Immature natural killer cell (primary cell): Measurements from ENCODE around the gene NDUFA7. TPM values are rescaled to one million over a fixed set of nuclear protein-coding genes. Genes with fewer than 3 reads are reported as not detected.
"Not testable (repeated sequence)": the region's sequence is repeated elsewhere in the genome, so short reads cannot be mapped to it uniquely, and the experiment has no call there.

Experiments
- DNase-seq, 3 donors: peaks; one replicate each; pipeline ENCODE4 v3.0.0; 2022; ENCODE audit warnings: mixed read lengths in 1 of 3
- H3K27ac Mint-ChIP-seq, 6 donors: one replicate each; pipeline ENCODE4 v1.8.0; 2020; ENCODE audit warnings: mixed read lengths in 6 of 6, mild to moderate bottlenecking in 5 of 6, inconsistent platforms in 4 of 6, moderate library complexity in 3 of 6
- H3K27me3 Mint-ChIP-seq, 3 donors: one replicate each; pipeline ENCODE4 v1.8.0; 2020 to 2021; ENCODE audit warnings: low read depth in 3 of 3, mild to moderate bottlenecking in 3 of 3, mixed read lengths in 3 of 3, moderate library complexity in 3 of 3, inconsistent platforms in 1 of 3
- H3K36me3 Mint-ChIP-seq, 3 donors: one replicate each; pipeline ENCODE4 v1.8.0; 2020; ENCODE audit warnings: mixed read lengths in 3 of 3, inconsistent platforms in 2 of 3, mild to moderate bottlenecking in 2 of 3
- H3K4me1 Mint-ChIP-seq, 2 donors: one replicate each; pipeline ENCODE4 v1.8.0; 2020; ENCODE audit warnings: inconsistent platforms in 2 of 2, mild to moderate bottlenecking in 2 of 2, mixed read lengths in 2 of 2, moderate library complexity in 1 of 2
- H3K4me3 Mint-ChIP-seq, 5 donors: one replicate each; pipeline ENCODE4 v1.8.0; 2020; ENCODE audit warnings: mild to moderate bottlenecking in 5 of 5, mixed read lengths in 5 of 5, inconsistent platforms in 3 of 5, moderate library complexity in 3 of 5
- H3K9me3 Mint-ChIP-seq, 6 donors: one replicate each; pipeline ENCODE4 v1.8.0; 2020; ENCODE audit warnings: mild to moderate bottlenecking in 6 of 6, mixed read lengths in 6 of 6, inconsistent platforms in 4 of 6, moderate library complexity in 3 of 6
- polyA plus RNA-seq, 3 donors: library from polyadenylated mRNA; unstranded; fragments of 300-500 nt; fragmentation: Illumina TruSeq; gene quantifications; one replicate each; pipeline ENCODE4 v1.2.3, GENCODE V29; 2021

NDUFA7 gene
- polyA plus RNA-seq, 3 donors from 2014 or later, result 95.2 to 173 (median 132) TPM

- DNase-seq, result no peak
- Mint-ChIP-seq H3K9me3 (no peaks in the 10 kb centered on the region), H3K4me1 (peaks cover 35 to 37% of the 10 kb centered on the region in 2 donors), H3K4me3 (peak overlapping the region; percentile 92 to 99 (median 97)), H3K27me3 (peaks cover 3 to 7% (median 4%) of the 10 kb centered on the region in 3 donors), H3K27ac (peak overlapping the region; percentile 98 to 99 (median 98)), H3K36me3 (peaks cover 0 to 1% (median 0%) of the 10 kb centered on the region in 3 donors)
Measured at GRCh38 chr19:8320564-8321066, 560 bp downstream of the NDUFA7 start.

DNA sequence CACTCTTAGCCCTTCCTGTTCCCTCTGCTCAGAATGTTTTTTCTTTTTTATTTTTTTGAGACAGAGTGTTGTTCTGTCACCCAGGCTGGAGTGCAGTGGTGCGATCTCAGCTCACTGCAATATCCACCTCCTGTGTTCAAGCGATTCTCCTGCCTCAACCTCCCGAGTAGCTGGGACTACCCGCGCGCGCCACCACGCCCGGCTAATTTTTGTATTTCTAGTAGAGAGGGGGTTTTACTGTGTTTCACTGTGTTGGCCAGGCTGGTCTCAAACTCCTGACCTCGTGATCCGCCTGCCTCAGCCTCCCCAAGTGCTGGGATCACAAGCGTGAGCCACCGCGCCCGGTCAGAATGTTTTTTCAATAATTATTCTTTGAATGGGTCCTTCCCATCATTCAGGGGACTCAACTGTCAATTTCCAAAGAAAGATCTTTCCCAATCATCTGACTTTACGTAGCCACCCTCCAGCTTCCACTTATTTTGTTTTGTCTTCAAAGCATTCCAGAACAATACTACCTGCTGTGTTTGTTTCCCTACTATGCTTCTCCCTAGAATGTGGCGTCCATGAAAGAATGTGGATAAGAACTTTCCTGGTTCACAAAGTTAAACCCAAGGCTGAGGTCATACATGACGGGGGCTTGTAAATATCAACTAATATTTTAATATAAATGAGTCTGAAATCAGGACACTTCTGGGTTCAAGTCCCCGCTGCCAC is 1.2 kb downstream of the NDUFA7 start:
- Mint-ChIP-seq H3K27ac (peak overlapping the region; percentile 98 to 99 (median 98)), H3K4me1 (peaks cover 35 to 37% of the 10 kb centered on the region in 2 donors), H3K27me3 (peaks cover 3 to 7% (median 4%) of the 10 kb centered on the region in 3 donors), H3K9me3 (no peaks in the 10 kb centered on the region), H3K36me3 (peaks cover 0 to 6% (median 0%) of the 10 kb centered on the region in 3 donors), H3K4me3 (peak overlapping the region; percentile 92 to 99 (median 97))
- DNase-seq, result no peak

- H3K4me1 Mint-ChIP-seq, result peaks cover 33 to 37% of the 10 kb centered on the region in 2 donors
- not testable (repeated sequence) for H3K27me3 Mint-ChIP-seq, DNase-seq, H3K9me3 Mint-ChIP-seq, H3K36me3 Mint-ChIP-seq
- peak overlapping the region in 2 of 5 donors; percentile 12 to 25 for H3K4me3 Mint-ChIP-seq
- H3K27ac Mint-ChIP-seq, result peak overlapping the region in 1 of 6 donors; percentile 31
Measured at GRCh38 chr19:8318835-8319234, 2.3 kb downstream of the NDUFA7 start.

DNA sequence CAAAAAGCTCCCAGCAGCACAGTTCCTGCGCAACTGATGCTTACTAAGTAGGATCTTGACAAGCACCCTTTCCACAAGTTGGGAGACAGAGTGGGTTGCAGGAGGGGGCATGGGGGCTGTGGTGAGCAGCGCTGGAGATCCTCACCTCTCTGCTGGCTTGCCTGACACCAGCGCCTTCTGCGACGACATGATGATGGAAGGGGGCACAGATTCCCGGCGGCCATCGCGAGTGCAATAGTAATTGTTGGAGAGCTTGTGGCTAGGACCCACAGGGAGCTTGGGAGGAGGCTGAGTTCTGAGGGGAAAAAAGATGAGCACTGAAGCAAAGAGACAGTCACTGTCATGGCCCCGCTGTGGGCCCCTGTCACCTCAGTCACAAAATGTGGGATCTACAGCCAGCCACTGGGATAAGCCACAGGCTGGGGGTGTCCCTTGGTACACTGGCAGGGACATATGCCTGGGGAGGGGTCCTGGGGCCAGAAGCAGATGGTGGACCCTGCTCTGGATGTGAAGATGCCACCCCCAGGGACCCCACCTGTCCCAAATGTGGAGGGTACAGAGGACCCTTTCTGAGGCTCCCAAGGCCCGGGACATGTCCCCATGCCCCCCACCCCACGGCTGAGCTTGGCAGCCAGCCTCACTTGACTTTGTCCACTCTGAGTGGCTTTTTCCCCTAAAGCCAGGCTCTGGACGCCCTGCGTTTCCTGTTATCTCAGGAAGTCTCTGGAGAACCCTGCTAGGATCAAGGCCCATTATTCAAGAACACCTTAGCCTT is 4.6 kb downstream of the NDUFA7 start:
- H3K36me3 Mint-ChIP-seq, result peaks cover 0 to 6% (median 0%) of the 10 kb centered on the region in 3 donors
- no peak for DNase-seq
- no peak overlapping the region for H3K27ac Mint-ChIP-seq
- H3K4me3 Mint-ChIP-seq, result no peak overlapping the region
- H3K27me3 Mint-ChIP-seq, result peaks cover 3 to 5% (median 4%) of the 10 kb centered on the region in 3 donors
- peaks cover 15 to 21% of the 10 kb centered on the region in 2 donors for H3K4me1 Mint-ChIP-seq
- no peaks in the 10 kb centered on the region for H3K9me3 Mint-ChIP-seq

- H3K4me3 Mint-ChIP-seq, H3K36me3 Mint-ChIP-seq, H3K9me3 Mint-ChIP-seq, H3K4me1 Mint-ChIP-seq, DNase-seq, H3K27me3 Mint-ChIP-seq: not testable (repeated sequence)
- peak overlapping the region in 1 of 6 donors; percentile 34 for H3K27ac Mint-ChIP-seq
Measured at GRCh38 chr19:8314981-8315640, 6.1 kb downstream of the NDUFA7 start.

GRCh38 chr19:8311461-8312260 is 9.5 kb downstream of the NDUFA7 start:
- Mint-ChIP-seq H3K27ac (peak overlapping the region in 1 of 6 donors; percentile 28), H3K9me3 (no peaks in the 10 kb centered on the region), H3K4me1 (peaks cover 26 to 29% of the 10 kb centered on the region in 2 donors), H3K36me3 (peaks cover 0 to 12% (median 0%) of the 10 kb centered on the region in 3 donors), H3K27me3 (peaks cover 0 to 8% (median 6%) of the 10 kb centered on the region in 3 donors), H3K4me3 (no peak overlapping the region)
- no peak for DNase-seq

DNA sequence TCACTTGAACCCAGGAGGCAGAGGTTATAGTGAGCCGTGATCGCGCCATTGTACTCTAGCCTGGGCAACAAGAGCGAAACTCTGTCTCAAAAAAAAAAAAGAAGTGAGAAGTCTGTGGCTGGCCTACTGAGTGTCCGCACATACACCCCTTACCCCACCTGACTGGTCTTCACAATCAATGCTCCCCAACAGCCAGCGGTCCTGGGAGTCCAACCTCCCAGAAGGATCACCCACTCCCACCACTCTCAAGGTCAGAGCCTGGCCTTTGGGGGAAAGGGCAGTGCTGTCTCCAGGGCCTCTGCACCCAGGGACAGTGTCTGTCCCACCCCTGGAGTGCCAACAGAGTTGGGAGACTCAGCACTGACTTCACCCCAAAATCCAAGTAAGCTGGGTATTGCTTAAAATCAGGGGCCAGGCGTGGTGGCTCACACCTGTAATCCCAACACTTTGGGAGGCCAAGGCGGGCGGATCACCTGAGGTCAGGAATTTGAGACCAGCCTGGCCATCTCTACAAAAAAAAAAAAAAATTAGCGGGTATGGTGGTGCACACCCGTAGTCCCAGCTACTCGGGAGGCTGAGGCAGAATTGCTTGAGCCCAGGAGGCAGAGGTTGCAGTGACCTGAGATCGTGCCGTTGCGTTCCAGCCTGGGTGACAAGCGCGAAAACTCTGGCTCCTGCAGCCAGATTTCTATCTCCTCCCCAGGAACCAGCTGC is 10.7 kb downstream of the NDUFA7 start:
- Mint-ChIP-seq H3K27ac (no peak overlapping the region), H3K4me3 (no peak overlapping the region), H3K36me3 (peaks cover 0 to 10% (median 0%) of the 10 kb centered on the region in 3 donors), H3K27me3 (peaks cover 0 to 8% (median 6%) of the 10 kb centered on the region in 3 donors), H3K9me3 (no peaks in the 10 kb centered on the region), H3K4me1 (peaks cover 38 to 39% of the 10 kb centered on the region in 2 donors)
- no peak for DNase-seq

GRCh38 chr19:8308891-8309291 is 12.3 kb downstream of the NDUFA7 start:
- Mint-ChIP-seq H3K9me3 (no peaks in the 10 kb centered on the region), H3K4me3 (peak overlapping the region; percentile 88 to 96 (median 93)), H3K36me3 (peaks cover 0 to 6% (median 0%) of the 10 kb centered on the region in 3 donors), H3K27me3 (peaks cover 0 to 8% (median 4%) of the 10 kb centered on the region in 3 donors), H3K4me1 (peaks cover 39 to 40% of the 10 kb centered on the region in 2 donors), H3K27ac (peak overlapping the region; percentile 58 to 87 (median 82))
- DNase-seq, result no peak

DNA sequence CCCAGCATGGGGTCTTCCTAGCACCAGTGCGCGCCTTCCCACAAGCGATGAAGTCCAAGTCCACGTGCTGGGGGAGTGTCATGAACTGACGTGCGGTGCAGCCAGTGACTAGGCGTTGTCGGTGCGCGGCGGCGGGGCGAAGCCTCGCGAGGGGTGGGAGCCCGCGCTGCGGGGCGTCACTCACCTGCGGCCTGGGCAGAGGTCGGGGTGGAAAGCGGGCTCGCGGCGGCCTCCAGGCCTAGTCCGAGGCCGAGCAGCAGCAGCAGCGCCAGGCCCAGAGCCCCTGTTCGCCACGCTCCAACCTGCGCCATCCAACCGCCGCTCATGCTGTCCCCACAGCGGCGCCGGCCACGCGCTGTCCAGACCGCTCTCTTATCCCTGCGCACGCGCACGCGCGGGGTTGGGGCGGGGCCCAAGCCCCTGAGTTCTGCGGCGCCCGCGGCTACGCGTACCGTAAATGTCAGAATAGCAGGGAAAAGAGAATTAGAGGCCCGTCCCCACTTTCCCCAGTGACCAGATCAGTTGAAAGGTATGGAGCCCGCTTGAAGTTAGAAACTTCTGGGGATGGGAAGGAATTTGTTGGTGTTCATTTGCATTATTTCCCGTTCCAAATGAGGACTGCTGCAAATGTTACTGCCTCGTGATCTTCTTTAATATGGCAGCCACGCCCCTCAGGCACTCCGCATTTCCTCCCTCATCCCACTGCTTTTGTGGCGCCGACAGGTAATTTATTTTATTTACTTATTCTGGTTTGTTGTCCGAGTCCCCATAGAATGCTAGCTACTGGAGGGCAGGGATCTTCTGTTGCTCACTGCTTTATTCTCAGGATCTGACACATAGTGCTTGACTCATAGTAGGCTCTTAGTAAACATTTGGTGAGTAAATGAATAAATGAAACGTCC is 13.0 kb downstream of the NDUFA7 start, which contains the start of gene CD320:
CD320 (minus strand) TSS at position 394 of the 902 bp plus-strand sequence; CDS start at position 326, 68 bp downstream.
- peak; percentile 86 to 89 (median 88) for DNase-seq
- Mint-ChIP-seq H3K27ac (peak within 1 kb of the TSS; percentile 58 to 95 (median 85)), H3K4me3 (peak within 1 kb of the TSS; percentile 88 to 96 (median 93)), H3K4me1 (peaks cover 39 to 40% of the 10 kb centered on the region in 2 donors), H3K27me3 (peaks cover 0 to 8% (median 4%) of the 10 kb centered on the region in 3 donors), H3K36me3 (peaks cover 0 to 6% (median 0%) of the 10 kb centered on the region in 3 donors), H3K9me3 (no peaks in the 10 kb centered on the region)

- H3K27ac Mint-ChIP-seq, result peak overlapping the region; percentile 58 to 95 (median 82)
- H3K4me1 Mint-ChIP-seq, result peaks cover 39 to 40% of the 10 kb centered on the region in 2 donors
- peaks cover 0 to 8% (median 4%) of the 10 kb centered on the region in 3 donors for H3K27me3 Mint-ChIP-seq
- no peak for DNase-seq
- peak overlapping the region; percentile 88 to 96 (median 93) for H3K4me3 Mint-ChIP-seq
- no peaks in the 10 kb centered on the region for H3K9me3 Mint-ChIP-seq
- peaks cover 0 to 6% (median 0%) of the 10 kb centered on the region in 3 donors for H3K36me3 Mint-ChIP-seq
Measured at GRCh38 chr19:8307400-8307964, 13.7 kb downstream of the NDUFA7 start.
